Adrenal gland (tissue), 5 donors: Measurements from ENCODE around the gene PPP1R14D.

Experiments
- POLR2A ChIP-seq, 2 donors: fragments of 450-650 bp; IDR thresholded peaks; one replicate each; pipeline ENCODE4 v1.6.1; 2017; ENCODE audit warnings: antibody characterized with exemption in 2 of 2, mild to moderate bottlenecking in 2 of 2, moderate library complexity in 1 of 2
- TF ChIP-seq, protein P1 (sequence below), 6 experiments: fragments of 450-650 bp in 4 of 6; fragments of 200-600 bp in 2 of 6; sonication (generic) in 1 of 6; IDR thresholded peaks; 1 replicate in 5 of 6; 2 replicates in 1 of 6; pipeline versions ENCODE4 v1.5.1 to v1.8.0; 2016 to 2021; ENCODE audit warnings: antibody characterized with exemption in 6 of 6, mild to moderate bottlenecking in 2 of 6, moderate library complexity in 1 of 6
- donor health status: DM: no; HTN: no; CAD: no.

DNA sequence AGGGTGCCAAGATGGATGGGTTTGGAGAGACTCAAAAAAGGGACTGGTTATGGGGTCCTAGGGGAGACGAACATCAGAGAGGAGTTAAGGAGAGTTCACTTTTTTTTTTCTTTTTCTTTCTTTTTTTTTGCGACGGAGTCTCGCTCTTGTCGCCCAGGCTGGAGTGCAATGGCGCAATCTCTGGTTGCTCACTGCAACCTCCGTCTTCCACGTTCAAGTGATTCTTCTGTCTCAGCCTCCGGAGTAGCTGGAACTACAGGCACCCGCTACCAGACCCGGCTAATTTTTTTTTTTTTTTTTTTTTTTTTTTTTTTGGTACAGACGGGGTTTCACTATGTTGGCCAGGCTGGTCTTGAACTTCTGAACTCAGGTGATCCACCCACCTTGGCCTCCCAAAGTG is 16.5 kb upstream of the PPP1R14D start:
- TF ChIP-seq, protein P1, sequence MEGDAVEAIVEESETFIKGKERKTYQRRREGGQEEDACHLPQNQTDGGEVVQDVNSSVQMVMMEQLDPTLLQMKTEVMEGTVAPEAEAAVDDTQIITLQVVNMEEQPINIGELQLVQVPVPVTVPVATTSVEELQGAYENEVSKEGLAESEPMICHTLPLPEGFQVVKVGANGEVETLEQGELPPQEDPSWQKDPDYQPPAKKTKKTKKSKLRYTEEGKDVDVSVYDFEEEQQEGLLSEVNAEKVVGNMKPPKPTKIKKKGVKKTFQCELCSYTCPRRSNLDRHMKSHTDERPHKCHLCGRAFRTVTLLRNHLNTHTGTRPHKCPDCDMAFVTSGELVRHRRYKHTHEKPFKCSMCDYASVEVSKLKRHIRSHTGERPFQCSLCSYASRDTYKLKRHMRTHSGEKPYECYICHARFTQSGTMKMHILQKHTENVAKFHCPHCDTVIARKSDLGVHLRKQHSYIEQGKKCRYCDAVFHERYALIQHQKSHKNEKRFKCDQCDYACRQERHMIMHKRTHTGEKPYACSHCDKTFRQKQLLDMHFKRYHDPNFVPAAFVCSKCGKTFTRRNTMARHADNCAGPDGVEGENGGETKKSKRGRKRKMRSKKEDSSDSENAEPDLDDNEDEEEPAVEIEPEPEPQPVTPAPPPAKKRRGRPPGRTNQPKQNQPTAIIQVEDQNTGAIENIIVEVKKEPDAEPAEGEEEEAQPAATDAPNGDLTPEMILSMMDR (IDR thresholded peaks at IDR 0.05), result no peak
- TF ChIP-seq POLR2A (IDR thresholded peaks at IDR 0.05), result no peak
